ENCODE data around the gene DNAJC16.
A peak's percentile ranks its signal among the peaks of the same experiment; 100 is the strongest.

DNAJC16 gene

DNA sequence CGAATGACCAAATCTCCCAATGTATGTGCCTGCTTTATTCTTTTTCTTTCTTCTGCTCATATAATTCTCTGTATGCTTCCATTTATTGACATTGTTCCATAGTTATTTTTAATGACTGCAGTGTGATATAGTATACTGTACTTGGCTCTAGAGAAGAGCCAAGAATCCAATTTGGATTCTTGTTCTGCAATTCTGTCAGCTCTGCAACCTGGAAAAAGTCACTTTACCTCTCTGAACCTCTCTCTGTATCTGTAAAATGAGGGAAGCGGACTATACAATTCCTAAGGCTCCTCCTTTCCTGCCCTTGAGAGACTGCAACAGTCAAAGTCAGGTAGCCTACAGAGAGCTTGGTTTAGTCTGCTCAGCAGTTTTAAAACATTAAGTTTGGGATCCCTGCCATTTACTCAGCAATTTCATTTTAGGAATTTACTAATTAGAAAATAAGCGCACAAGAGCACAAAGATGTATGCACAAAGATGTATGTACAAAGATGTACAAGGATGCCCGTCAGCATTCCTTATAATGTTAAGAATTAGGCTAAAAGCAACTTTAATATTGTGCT is 14.7 kb downstream of the DNAJC16 start:
- DNase-seq, result no peak

DNA sequence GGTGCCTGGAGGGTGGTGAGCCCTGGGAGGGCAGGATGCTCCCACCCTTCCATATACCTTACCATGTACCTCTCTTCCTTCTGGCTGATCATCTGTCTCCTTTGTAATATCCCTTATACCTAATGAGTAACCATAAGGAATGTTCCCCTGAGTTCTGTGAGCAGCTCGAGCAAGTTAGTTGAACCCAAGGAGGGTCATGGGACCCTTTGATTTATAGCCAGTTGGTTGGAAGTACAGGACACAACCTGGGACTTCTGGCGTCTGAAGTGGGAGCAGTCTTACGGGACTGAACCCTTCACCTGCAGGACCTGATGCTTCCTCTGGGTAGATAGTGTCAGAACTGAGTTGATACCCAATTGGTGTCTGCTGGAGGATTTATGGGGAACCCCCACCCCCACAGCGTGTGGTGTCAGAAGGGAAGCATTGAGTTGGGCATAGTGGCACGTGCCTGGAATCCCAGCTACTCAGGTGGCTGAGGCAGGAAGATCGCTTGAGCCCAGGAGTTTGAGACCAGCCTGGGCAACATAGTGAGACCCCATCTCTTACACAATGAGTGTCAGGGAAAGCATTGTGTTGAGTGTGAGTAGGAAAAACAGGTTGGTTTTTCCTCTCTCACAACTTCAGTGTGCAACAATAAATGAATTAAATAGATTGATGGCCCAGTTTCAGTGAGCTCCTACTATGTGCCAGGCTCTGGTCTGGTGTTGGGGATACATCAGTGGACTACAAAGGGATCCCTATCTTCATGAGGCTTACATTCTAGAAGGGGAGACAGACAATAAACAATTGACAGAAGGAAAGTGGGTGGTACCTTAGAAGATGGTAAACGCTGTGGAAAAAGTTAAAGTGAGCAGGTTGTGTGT is 16.0 kb downstream of the DNAJC16 start:
- DNase-seq, result no peak

DNA sequence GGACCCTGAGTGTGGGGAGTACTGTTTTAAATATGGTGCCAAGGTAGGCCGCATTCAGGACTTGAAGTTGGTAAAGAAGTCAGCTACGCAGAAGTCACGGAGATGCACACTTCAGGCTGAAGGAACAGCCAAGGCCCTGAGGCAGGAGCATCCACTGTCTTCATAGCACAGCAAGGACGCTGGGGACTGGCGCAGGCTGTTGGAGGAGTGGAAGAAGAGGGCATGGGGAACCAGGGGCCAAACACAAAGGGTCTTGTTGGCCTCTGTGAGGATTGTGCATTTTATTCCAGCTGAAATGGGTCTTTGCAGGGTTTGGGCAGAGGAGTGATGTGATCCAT is 16.6 kb downstream of the DNAJC16 start:
- no peak for DNase-seq

DNA sequence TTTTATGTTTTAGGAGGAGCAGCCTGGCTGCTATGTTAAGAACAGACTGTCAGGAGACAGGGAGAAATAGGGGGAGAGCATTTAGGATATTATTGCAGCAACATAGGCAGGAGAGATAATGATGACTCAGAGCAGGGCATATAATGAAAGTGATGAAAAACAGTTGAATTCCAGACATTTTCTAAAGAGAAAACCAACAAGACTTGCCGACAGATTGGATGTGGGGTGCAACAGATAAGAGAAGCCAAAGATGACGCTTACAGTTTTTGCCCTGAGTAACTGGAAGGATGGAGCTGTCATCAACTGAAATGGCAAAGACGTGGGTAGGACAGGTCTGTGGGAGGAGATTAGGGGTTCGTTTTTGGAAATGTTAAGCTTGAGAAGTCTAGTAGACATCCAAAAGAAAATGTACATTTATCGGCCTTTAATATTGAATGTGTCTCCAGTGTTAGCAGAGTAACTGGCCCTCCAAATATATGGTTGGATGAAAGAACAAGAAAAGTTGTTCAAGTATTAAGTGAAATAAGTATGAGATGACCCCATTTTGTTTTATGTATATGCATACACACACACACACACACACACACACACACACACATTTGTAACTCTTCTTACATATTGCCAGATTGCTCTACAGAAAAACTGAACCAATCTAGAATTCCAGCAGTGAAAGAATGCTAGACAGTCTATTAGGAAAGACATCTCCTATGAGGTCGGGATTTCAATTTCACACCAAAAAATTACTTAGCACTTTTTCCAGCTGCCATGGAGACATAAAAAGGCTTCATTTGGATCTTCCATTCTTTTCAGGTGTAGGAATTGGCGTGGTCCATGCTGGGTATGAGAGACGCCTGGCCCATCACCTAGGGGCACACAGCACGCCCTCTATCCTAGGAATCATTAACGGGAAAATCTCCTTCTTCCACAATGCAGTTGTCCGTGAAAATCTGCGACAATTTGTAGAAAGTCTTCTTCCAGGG is 17.2 kb downstream of the DNAJC16 start:
- DNase-seq, result no peak

DNA sequence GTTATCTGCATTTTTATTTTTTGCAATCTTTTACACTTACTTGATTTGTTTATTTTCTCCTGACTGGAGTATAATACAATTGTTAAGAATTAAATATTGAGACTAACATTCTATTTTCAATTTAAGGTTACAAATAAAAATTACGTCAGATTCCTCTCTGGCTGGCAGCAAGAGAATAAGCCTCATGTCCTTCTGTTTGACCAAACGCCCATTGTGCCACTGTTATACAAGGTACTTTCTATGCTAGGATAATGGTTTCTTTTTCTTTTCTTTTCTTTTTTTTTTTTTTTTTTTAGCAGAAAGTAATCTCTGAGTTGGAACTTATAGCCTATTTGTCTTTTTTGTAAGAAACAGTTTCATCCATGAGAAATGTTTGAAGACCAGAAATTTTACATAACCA is 20.0 kb downstream of the DNAJC16 start:
- no peak for DNase-seq

- DNase-seq, result no peak
These were observed 23.9 kb downstream of the DNAJC16 start for GRCh38 chr1:15550573-15550972.

DNA sequence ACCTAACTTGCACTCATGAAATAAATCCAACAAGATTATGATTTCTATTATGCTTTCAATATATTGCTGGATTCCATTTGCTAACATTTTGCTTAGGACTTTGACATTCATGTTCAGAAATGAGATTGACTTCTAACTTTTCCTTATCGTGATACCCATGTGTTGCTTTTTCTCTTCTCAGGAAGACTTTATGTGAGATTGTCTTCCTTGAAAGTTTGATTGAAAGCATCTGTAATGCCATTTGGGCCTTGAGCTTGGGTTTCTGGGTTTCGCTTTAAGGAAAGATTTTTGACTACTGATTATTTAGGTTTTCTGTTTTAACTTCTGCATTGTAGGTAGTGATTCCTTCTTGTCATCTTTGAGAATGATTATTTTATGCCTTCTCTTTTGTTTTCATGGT is 30.4 kb downstream of the DNAJC16 start:
- DNase-seq, result no peak

DNA sequence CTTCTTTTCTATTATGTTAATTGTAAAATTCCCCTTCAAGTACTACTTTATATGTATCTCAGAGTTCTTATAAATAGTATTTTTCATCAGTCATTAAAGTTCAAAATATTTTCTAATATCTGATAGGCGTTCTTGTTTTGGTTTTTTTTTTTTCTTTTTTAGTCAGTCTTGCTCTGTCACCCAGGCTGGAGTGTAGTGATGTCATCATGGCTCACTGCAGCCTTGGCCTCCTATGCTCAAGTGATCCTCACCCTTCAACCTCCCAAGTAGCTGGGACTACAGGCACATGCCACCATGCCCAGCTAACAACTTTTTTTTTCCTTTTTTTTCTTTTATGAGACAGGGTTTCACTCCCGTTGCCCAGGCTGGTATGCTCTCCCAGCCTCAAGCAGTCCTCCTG is 30.9 kb downstream of the DNAJC16 start:
- DNase-seq, result no peak

DNA sequence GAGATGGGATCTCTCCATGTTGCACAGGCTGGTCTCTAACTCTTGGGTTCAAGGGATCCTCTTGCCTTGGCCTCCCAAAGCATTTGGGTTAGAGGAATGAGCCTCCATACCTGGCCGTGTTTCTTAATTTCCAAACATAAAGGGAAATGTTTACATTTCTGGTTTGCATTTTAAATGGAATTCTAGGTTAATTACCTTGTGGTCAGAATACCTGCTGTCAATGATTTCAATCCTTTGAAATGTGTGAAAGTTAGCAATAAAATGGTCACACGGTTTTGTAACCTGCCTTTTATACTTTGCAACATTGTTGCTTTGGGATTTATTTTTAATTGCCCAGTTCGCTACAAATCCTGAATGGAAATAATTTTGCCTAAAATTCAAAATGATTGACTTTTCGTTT is 31.9 kb downstream of the DNAJC16 start:
- no peak for DNase-seq

DNA sequence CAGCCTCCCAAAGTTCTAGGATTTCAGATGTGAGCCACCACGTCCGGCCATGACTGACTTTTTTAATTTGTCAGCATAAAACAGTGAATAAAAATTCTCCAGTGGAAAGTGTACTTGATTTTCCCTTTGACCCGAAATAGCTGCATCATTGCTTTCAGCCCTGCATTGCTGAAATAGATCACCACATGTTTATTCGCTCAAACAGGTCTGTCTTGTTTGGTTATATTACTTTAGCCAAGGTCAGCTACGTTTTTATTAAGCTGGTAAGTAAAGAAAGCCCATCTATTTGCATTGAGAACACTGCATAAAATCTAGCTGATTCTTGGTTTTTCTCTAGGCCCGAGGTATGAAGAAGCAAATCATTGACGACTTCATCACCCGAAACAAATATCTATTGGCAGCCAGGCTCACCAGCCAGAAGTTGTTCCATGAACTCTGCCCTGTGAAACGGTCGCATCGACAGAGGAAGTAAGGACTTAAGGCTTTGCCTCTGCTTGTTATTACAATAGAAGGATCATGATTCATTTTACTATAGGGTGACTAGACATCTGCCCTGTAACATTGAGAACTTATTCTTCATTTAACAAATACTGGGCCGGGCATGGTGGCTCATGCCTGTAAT is 32.7 kb downstream of the DNAJC16 start:
- no peak for DNase-seq

DNA sequence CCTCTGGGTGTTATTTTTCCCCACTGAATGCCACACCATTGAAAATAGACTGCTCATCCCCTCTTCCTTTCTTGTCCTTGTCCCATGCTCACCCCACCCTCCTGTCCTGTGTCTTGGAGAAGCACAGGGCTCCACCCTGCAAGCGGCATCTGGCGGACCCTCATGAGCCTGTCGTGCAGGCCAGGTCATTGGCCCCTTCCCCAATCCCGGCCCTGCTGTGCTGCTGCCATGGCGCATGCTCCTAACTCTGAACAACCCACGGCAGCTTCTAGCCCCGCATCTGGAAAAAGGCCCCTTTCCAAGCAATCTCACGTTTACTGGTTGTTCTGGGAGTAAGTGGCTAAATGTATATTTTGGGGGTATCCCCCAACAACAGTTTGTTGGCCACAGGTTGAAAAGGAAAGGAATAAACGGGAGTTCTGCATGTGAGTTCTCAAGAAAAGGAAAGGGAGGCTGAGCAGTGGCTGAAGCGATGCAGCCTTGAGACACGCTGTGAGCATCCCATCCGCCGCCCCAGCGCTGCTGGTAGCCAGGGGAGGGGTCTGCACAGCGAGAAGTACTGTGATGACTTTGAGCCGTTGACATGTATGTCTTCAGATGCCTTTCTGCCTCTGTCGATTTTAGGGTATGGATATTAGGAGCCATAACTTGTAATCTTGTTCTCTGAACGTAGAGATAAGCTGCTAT is 41.9 kb downstream of the DNAJC16 start:
- no peak for DNase-seq

DNA sequence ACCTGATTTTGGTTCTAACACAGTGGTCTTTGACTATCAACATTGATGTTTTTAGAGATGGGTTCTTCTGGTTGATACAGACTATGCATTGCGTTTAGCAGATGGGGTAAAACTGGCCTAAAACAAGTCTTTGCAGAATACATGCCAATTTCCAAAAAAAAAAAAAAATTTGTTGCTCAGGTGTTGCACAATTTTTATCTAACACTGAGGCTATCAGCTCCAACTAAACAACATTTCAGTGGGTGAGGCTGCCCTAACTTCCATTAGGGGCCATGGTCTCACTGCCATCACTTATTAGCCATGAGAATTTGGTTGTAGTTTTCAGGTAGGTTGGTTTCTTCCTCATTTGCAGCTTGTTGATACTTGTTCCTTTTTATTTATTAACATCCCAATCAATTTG is 44.2 kb downstream of the DNAJC16 start:
- no peak for DNase-seq

- no peak for DNase-seq
These were observed 44.6 kb downstream of the DNAJC16 start for GRCh38 chr1:15571266-15571665.

GRCh38 chr1:15573477-15573876 is 46.8 kb downstream of the DNAJC16 start:
- DNase-seq, result no peak

- DNase-seq, result no peak
These were observed 48.1 kb downstream of the DNAJC16 start for GRCh38 chr1:15574741-15575140.

DNA sequence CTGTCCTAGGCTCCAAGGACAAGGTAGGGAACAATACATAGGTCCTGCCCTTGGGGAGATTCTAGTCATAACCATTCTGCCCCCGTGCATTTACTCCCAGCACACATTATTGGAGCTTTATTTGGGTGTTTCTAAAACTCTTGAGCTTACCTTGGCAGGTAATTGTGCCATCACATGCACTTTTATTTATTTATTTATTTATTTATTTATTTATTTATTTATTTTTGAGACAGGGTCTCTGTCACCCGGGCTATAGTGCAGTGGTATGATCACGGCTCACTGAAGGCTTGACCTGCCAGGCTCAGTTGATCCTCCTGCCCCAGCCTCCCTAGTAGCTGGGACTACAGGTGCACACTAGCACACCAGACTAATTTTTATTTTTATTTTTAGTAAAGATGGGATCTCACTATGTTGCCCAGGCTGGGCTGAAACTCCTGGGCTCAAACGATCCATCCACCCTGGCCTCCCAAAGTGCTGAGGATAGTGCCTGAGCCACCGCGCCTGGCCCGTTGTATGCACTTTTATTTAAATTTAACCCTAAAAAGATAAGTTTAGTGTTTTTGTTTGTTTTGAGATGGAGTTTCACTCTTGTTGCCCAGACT is 49.0 kb downstream of the DNAJC16 start:
- DNase-seq, result no peak

GRCh38 chr1:15577691-15578090 is 51.0 kb downstream of the DNAJC16 start:
- no peak for DNase-seq

DNA sequence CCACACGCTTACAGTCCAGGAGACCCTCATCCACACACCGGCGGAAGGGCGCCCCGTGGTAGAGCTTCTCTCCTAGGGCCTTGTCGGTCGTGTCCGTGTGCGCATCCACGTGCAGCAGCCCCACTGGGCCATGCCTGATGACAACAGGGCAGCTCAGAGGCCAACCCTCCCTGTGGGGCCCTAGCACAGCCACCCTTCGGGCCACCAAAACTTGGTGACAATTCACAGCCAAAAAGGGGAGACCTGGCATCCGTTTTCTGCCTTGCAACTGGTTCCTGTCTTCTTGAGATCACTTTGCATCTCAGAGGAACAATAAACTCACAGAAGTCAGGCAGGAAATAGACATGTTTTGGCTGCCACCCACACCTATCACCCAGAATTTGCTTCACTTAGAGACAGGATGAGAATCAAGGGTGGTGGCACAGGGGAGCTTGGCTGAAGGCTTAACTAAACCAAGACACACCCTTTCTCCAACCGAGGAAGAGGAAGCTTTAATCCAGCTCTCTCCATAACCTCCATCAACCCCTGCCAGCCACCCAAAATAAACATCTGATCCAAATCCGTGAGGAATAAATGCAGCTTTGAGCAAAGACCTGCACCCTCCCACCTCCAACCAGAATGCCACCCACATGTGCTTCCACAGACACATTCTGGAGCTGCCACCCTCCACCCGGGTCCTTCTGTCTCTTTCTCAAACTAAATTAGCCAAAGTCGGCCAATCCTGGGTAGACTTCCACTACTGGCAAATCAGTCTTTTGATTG is 52.5 kb downstream of the DNAJC16 start:
- peak; percentile 15 to 52 for DNase-seq

DNA sequence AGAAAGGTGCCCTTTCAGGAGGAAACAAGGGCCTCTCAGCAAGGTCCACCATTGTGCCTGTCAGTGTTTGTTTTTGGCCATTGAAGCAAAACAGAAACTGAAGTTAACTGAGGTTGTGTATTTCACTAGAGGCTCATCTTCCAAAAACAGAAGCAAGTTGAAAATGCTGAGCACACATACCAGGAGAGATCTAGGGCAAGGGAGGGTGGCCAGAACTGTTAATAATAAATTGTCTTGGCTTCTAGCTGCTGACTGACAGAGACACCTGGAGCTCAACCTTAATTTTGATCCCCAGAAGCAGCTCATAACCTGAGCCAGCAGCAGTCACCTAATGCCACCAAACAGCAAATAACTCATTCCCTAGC is 53.0 kb downstream of the DNAJC16 start:
- peak in 1 of 2 donors; percentile 21 for DNase-seq

GRCh38 chr1:15583016-15583706 is 56.5 kb downstream of the DNAJC16 start:
- DNase-seq, result no peak
